ENCODE data around the gene AFG3L2.

AFG3L2 gene

DNA sequence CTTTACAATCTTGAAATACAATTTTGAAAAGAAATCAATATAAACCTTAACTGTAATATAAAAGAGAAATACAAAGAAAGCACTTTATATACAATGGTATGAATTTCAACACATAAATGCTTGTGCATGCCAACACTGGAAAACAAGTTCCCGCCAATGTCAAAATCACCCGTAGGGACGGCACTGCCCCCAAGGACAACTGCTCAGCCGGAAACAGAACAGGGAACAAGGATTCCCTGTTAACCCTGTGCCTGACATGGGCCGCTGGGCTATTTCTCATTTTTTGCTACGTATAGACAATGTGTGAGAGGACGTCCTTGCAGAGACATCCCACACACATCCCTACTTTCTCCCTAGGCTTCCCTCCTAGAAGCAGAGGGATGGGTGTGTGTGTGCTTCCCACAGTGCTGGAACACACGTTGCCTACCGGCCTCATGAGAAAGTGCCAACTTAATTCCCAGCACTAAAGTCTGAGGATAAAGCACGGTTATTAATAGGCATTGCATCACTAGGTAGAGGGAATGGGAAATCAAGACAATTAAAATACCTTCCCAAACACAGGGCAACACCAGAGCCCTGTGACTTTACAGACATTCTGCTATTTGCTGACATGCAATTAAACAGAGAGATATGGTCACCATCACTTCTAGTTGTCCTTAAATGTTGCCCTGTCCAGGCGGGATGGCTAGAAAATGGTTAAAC lies 14.4 kb downstream of the AFG3L2 start:
- H3K4me3 ChIP-seq (ENCODE audit: low read depth, low read length): no peak overlapping the region
- no peak for DNase-seq (ENCODE audit: low read depth)
- TF ChIP-seq, protein P1, sequence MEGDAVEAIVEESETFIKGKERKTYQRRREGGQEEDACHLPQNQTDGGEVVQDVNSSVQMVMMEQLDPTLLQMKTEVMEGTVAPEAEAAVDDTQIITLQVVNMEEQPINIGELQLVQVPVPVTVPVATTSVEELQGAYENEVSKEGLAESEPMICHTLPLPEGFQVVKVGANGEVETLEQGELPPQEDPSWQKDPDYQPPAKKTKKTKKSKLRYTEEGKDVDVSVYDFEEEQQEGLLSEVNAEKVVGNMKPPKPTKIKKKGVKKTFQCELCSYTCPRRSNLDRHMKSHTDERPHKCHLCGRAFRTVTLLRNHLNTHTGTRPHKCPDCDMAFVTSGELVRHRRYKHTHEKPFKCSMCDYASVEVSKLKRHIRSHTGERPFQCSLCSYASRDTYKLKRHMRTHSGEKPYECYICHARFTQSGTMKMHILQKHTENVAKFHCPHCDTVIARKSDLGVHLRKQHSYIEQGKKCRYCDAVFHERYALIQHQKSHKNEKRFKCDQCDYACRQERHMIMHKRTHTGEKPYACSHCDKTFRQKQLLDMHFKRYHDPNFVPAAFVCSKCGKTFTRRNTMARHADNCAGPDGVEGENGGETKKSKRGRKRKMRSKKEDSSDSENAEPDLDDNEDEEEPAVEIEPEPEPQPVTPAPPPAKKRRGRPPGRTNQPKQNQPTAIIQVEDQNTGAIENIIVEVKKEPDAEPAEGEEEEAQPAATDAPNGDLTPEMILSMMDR (conservative IDR thresholded peaks at IDR 0.05; ENCODE audit: low read depth, low read length): no peak

DNA sequence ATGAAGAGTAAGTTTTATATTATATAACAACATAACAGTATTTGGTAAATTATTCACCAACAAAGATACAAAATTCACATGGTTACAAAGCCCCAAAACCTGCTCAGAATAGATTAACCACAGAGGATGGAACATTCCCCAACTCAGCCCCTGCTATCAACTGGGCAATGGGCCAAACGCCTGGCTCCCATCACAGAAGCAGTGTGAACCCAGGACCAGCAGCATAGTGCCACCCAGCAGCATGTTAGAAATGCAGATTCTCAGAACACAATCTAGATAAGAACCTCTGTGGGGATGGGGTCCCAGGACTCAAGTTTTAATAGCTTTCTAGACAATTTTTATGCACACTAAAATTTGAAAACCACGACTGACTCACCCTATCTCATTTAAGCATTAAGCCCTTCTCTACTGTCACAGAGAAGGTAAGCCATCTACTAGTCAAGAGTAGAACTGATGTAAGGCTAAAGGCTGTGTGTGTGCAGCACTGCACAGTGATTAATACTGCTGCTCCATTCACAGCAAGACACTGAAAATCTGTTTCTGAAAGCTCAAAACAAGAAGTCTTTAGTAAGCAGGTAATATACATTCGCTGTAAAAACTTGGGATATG lies 15.2 kb downstream of the AFG3L2 start:
- DNase-seq (ENCODE audit: low read depth): peak; percentile 33
- H3K4me3 ChIP-seq (ENCODE audit: low read depth, low read length): no peak overlapping the region
- TF ChIP-seq, protein P1 (conservative IDR thresholded peaks at IDR 0.05; ENCODE audit: low read depth, low read length): no peak

DNA sequence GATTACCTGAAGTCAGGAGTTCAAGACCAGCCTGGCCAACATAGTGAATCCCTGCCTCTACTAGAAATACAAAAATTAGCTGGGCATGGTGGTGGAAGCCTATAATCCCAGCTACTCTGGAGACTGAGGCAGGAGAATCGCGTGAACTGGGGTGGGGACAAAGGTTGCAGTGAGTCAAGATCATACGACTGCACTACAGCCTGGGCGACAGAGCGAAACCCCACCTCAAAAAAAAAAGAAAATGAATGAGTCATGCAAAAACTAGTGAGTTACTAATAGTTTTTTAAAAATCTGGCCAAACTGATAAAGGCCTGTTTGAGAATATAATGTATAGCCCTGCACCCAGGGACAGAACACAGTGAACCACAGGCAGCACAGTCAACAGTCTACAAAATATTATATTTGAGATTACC lies 17.5 kb downstream of the AFG3L2 start:
- TF ChIP-seq, protein P1 (conservative IDR thresholded peaks at IDR 0.05; ENCODE audit: low read depth, low read length): no peak
- H3K4me3 ChIP-seq (ENCODE audit: low read depth, low read length): no peak overlapping the region
- DNase-seq (ENCODE audit: low read depth): peak; percentile 73

DNA sequence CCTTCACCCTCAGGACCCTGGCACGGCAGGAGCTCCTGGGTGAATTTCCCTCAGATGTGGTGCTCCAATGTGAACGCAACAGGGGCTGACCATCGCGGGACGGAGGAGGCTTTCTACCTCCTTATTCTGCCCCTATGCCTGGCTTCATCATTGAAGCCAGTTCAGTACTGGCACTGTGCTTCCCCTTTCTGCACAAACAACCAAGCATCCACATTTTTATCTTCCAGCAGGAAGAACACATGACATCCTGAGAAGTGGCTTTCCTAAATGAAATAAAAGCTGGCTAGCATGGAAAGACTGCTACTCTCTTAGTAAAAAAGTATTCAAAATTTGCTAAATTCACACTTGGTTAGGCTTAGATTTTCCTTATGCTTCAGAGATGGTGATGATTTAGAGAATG lies 24.8 kb downstream of the AFG3L2 start:
- no peak for DNase-seq (ENCODE audit: low read depth)
- TF ChIP-seq, protein P1 (conservative IDR thresholded peaks at IDR 0.05; ENCODE audit: low read depth, low read length): no peak
- H3K4me3 ChIP-seq (ENCODE audit: low read depth, low read length): no peak overlapping the region

DNA sequence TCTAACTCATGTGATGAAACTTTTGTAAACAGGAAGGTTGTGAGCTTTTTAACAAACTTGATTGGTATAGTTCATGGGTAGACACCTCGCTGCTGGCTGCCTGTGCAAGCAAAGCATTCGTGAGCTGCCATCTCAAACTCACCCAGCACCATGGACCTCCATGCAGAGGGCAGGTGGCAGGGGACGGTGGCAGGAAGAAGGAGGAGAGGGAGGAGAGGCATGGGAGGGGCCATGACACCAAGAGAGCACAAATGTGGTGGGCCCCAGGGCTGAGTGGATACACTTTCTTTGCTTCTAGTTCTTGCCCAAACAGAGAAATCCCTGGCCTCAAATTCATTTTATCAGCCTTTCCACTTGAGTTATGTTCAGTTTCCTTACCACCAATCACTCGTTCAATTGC lies 29.1 kb downstream of the AFG3L2 start:
- H3K4me3 ChIP-seq (ENCODE audit: low read depth, low read length): no peak overlapping the region
- DNase-seq (ENCODE audit: low read depth): no peak
- TF ChIP-seq, protein P1 (conservative IDR thresholded peaks at IDR 0.05; ENCODE audit: low read depth, low read length): no peak

DNA sequence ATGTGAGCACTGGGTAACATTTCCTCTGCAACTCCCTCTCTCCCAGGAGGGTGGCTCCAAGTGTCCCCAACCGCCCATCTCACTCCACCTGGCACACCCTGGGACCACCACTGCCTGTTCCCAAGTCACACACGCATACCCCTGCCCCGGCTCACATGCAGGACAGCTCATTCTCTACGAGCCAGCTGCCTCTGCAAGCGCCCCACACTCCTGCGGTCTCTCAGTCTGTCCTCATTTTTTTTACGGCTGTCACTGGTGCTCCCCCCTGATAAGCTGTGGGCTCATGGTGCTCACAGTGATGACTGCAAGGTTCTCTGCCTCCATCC lies 30.8 kb downstream of the AFG3L2 start:
- TF ChIP-seq, protein P1 (conservative IDR thresholded peaks at IDR 0.05; ENCODE audit: low read depth, low read length): no peak
- H3K4me3 ChIP-seq (ENCODE audit: low read depth, low read length): no peak overlapping the region
- DNase-seq (ENCODE audit: low read depth): no peak

Data from choroid plexus epithelial cell (primary cell).